Retinal pigment epithelial cell (primary cell): ENCODE results near the gene ZFPL1.
A peak's percentile ranks its signal among the peaks of the same experiment; 100 is the strongest.

ENCODE experiments used
- DNase-seq: peaks from one replicate; pipeline ENCODE4 v3.0.0-alpha.2; 2010; ENCODE audit warnings: low read depth
- H3K4me3 ChIP-seq: 2 replicates; pipeline ENCODE4 v1.5.1; 2011; ENCODE audit warnings: mild to moderate bottlenecking, low read length, control low read depth, moderate library complexity
- CTCF ChIP-seq: conservative IDR thresholded peaks from 2 replicates; pipeline ENCODE4 v1.5.1; 2011; ENCODE audit warnings: low read depth, low read length, control low read depth, inconsistent platforms

Gene ZFPL1

GRCh38 chr11:65083834-65084597 lies at the start of gene ZFPL1, which contains the start of gene CDCA5:
TSS of gene ZFPL1 (plus strand) at chr11:65084222. CDS start at chr11:65084699, 477 bp downstream.
TSS of gene CDCA5 (minus strand) at chr11:65084040. CDS start at chr11:65083978, 62 bp downstream.
- no peak for TF ChIP-seq CTCF
- peak within 1 kb of the TSS; percentile 72 for H3K4me3 ChIP-seq
- peak; percentile 70 for DNase-seq

GRCh38 chr11:65034423-65034822 lies 49.6 kb upstream of the ZFPL1 start:
- TF ChIP-seq CTCF: no peak
- no peak overlapping the region for H3K4me3 ChIP-seq
- DNase-seq: no peak

- no peak overlapping the region for H3K4me3 ChIP-seq
- no peak for DNase-seq
- TF ChIP-seq CTCF: no peak
Measured at GRCh38 chr11:65035579-65035978, 48.4 kb upstream of the ZFPL1 start.

- DNase-seq: no peak
- TF ChIP-seq CTCF: no peak
- H3K4me3 ChIP-seq: no peak overlapping the region
Measured at GRCh38 chr11:65036931-65037330, 47.1 kb upstream of the ZFPL1 start.

- no peak for TF ChIP-seq CTCF
- DNase-seq: no peak
- H3K4me3 ChIP-seq: peak overlapping the region; percentile 62
Measured at GRCh38 chr11:65040520-65040846, 43.5 kb upstream of the ZFPL1 start.

- DNase-seq: peak; percentile 87
- H3K4me3 ChIP-seq: peak within 1 kb of the TSS; percentile 62
- TF ChIP-seq CTCF: no peak
Measured at GRCh38 chr11:65040847-65041622, 43.0 kb upstream of the ZFPL1 start, which contains the start of gene SAC3D1. TSS of gene SAC3D1 (plus strand) at chr11:65041210. CDS start at chr11:65041293, 83 bp downstream.
